ENCODE results near the gene ZWINT.

The ZWINT gene

DNA sequence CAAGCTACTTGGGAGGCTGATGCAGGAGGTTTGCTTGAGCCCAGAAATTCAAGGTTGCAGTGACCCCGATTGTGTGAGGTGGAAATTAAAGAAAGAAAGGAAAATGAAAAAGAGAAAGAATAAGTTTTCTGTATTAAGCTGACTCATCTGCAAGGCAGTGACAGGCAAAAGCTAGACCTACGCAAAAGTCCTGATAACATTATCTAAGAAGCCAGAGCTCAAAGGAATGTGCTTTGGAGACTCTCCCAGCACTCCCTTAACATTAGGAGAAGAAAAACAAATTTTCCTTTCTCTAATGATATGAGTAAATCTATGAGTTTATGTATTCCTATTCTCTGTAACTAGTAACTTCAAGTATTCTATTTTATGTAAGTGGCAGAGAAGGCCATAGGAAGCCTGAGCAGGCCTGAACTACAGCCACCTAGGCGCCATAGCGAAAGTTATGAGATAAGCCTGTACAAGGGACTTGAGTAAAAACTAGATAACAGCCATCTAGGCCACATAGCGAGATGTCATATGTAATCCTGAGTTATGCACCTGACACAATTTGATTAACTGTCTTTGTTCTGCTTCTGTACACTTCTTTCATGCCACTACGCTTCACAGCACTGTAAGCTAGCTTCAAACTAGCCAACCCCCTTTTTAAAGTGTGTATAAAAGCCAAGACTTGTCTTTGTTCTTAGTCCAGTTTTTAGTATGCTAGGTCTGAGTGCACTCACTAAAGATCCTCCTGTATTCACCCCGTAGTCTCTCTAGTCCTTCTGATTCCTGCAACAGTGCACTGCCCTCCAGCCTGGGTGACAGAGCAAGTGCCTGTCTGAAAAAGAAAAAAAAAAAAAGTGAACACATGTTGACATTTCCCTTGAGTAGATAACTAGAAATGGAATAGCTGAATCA, 9.4 kb upstream of the ZWINT start (continued):
- TF ChIP-seq, protein P1, sequence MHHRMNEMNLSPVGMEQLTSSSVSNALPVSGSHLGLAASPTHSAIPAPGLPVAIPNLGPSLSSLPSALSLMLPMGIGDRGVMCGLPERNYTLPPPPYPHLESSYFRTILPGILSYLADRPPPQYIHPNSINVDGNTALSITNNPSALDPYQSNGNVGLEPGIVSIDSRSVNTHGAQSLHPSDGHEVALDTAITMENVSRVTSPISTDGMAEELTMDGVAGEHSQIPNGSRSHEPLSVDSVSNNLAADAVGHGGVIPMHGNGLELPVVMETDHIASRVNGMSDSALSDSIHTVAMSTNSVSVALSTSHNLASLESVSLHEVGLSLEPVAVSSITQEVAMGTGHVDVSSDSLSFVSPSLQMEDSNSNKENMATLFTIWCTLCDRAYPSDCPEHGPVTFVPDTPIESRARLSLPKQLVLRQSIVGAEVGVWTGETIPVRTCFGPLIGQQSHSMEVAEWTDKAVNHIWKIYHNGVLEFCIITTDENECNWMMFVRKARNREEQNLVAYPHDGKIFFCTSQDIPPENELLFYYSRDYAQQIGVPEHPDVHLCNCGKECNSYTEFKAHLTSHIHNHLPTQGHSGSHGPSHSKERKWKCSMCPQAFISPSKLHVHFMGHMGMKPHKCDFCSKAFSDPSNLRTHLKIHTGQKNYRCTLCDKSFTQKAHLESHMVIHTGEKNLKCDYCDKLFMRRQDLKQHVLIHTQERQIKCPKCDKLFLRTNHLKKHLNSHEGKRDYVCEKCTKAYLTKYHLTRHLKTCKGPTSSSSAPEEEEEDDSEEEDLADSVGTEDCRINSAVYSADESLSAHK (tag by site-specific recombination; IDR thresholded peaks at IDR 0.05): no peak
- TF ChIP-seq ZNF24 (tag by site-specific recombination; IDR thresholded peaks at IDR 0.05) (no peak), ZNF473 (tag by site-specific recombination; IDR thresholded peaks at IDR 0.05) (no peak), FEZF1 (tag by site-specific recombination; IDR thresholded peaks at IDR 0.05) (no peak), ZNF354C (tag by site-specific recombination; IDR thresholded peaks at IDR 0.05; ENCODE audit: borderline replicate concordance, low read depth) (no peak), SCRT2 (tag by site-specific recombination; IDR thresholded peaks at IDR 0.05) (no peak), ZNF514 (tag by site-specific recombination; IDR thresholded peaks at IDR 0.05) (no peak), ZNF560 (tag by site-specific recombination; IDR thresholded peaks at IDR 0.05; ENCODE audit: borderline replicate concordance) (no peak), ZNF521 (tag by site-specific recombination; IDR thresholded peaks at IDR 0.05) (no peak), ZNF366 (tag by site-specific recombination; conservative IDR thresholded peaks at IDR 0.05) (no peak), ZNF843 (tag by site-specific recombination; IDR thresholded peaks at IDR 0.05) (no peak), ZNF19 (tag by site-specific recombination; IDR thresholded peaks at IDR 0.05; ENCODE audit: low read depth) (no peak), ZNF10 (tag by site-specific recombination; IDR thresholded peaks at IDR 0.05) (no peak), REPIN1 (tag by site-specific recombination; IDR thresholded peaks at IDR 0.05; ENCODE audit: low read depth) (no peak), ZBTB20 (tag by site-specific recombination; IDR thresholded peaks at IDR 0.05) (no peak)
- TF ChIP-seq, protein P2, sequence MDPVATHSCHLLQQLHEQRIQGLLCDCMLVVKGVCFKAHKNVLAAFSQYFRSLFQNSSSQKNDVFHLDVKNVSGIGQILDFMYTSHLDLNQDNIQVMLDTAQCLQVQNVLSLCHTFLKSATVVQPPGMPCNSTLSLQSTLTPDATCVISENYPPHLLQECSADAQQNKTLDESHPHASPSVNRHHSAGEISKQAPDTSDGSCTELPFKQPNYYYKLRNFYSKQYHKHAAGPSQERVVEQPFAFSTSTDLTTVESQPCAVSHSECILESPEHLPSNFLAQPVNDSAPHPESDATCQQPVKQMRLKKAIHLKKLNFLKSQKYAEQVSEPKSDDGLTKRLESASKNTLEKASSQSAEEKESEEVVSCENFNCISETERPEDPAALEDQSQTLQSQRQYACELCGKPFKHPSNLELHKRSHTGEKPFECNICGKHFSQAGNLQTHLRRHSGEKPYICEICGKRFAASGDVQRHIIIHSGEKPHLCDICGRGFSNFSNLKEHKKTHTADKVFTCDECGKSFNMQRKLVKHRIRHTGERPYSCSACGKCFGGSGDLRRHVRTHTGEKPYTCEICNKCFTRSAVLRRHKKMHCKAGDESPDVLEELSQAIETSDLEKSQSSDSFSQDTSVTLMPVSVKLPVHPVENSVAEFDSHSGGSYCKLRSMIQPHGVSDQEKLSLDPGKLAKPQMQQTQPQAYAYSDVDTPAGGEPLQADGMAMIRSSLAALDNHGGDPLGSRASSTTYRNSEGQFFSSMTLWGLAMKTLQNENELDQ (tag by site-specific recombination; IDR thresholded peaks at IDR 0.05; ENCODE audit: low read depth): no peak
- TF ChIP-seq, protein P3, sequence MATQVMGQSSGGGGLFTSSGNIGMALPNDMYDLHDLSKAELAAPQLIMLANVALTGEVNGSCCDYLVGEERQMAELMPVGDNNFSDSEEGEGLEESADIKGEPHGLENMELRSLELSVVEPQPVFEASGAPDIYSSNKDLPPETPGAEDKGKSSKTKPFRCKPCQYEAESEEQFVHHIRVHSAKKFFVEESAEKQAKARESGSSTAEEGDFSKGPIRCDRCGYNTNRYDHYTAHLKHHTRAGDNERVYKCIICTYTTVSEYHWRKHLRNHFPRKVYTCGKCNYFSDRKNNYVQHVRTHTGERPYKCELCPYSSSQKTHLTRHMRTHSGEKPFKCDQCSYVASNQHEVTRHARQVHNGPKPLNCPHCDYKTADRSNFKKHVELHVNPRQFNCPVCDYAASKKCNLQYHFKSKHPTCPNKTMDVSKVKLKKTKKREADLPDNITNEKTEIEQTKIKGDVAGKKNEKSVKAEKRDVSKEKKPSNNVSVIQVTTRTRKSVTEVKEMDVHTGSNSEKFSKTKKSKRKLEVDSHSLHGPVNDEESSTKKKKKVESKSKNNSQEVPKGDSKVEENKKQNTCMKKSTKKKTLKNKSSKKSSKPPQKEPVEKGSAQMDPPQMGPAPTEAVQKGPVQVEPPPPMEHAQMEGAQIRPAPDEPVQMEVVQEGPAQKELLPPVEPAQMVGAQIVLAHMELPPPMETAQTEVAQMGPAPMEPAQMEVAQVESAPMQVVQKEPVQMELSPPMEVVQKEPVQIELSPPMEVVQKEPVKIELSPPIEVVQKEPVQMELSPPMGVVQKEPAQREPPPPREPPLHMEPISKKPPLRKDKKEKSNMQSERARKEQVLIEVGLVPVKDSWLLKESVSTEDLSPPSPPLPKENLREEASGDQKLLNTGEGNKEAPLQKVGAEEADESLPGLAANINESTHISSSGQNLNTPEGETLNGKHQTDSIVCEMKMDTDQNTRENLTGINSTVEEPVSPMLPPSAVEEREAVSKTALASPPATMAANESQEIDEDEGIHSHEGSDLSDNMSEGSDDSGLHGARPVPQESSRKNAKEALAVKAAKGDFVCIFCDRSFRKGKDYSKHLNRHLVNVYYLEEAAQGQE (tag by site-specific recombination; IDR thresholded peaks at IDR 0.05): no peak
- TF ChIP-seq, protein P4, sequence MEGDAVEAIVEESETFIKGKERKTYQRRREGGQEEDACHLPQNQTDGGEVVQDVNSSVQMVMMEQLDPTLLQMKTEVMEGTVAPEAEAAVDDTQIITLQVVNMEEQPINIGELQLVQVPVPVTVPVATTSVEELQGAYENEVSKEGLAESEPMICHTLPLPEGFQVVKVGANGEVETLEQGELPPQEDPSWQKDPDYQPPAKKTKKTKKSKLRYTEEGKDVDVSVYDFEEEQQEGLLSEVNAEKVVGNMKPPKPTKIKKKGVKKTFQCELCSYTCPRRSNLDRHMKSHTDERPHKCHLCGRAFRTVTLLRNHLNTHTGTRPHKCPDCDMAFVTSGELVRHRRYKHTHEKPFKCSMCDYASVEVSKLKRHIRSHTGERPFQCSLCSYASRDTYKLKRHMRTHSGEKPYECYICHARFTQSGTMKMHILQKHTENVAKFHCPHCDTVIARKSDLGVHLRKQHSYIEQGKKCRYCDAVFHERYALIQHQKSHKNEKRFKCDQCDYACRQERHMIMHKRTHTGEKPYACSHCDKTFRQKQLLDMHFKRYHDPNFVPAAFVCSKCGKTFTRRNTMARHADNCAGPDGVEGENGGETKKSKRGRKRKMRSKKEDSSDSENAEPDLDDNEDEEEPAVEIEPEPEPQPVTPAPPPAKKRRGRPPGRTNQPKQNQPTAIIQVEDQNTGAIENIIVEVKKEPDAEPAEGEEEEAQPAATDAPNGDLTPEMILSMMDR (tag by site-specific recombination; IDR thresholded peaks at IDR 0.05): no peak
- TF ChIP-seq, protein P5, sequence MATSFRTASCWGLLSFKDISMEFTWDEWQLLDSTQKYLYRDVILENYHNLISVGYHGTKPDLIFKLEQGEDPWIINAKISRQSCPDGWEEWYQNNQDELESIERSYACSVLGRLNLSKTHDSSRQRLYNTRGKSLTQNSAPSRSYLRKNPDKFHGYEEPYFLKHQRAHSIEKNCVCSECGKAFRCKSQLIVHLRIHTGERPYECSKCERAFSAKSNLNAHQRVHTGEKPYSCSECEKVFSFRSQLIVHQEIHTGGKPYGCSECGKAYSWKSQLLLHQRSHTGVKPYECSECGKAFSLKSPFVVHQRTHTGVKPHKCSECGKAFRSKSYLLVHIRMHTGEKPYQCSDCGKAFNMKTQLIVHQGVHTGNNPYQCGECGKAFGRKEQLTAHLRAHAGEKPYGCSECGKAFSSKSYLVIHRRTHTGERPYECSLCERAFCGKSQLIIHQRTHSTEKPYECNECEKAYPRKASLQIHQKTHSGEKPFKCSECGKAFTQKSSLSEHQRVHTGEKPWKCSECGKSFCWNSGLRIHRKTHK (tag by site-specific recombination; IDR thresholded peaks at IDR 0.05): peak; percentile 57
- TF ChIP-seq, protein P6, sequence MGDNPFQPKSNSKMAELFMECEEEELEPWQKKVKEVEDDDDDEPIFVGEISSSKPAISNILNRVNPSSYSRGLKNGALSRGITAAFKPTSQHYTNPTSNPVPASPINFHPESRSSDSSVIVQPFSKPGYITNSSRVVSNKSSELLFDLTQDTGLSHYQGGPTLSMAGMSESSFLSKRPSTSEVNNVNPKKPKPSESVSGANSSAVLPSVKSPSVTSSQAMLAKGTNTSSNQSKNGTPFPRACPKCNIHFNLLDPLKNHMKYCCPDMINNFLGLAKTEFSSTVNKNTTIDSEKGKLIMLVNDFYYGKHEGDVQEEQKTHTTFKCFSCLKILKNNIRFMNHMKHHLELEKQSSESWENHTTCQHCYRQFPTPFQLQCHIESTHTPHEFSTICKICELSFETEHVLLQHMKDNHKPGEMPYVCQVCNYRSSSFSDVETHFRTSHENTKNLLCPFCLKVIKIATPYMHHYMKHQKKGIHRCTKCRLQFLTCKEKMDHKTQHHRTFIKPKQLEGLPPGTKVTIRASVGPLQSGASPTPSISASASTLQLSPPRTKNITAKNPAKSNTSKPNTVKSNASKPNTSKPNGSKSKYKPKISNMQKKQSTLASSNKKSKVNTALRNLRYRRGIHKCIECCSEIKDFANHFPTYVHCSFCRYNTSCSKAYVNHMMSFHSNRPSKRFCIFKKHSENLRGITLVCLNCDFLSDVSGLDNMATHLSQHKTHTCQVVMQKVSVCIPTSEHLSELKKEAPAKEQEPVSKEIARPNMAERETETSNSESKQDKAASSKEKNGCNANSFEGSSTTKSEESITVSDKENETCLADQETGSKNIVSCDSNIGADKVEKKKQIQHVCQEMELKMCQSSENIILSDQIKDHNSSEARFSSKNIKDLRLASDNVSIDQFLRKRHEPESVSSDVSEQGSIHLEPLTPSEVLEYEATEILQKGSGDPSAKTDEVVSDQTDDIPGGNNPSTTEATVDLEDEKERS (tag by site-specific recombination; IDR thresholded peaks at IDR 0.05): peak; percentile 98
